ENCODE data around the gene MOGAT3. TPM values are rescaled to one million over a fixed set of nuclear protein-coding genes. Genes with fewer than 3 reads are reported as not detected.
A peak's percentile ranks its signal among the peaks of the same experiment; 100 is the strongest.

MOGAT3 gene
- total RNA-seq, 2 donors from 2014 or later, result 1.3 TPM; not detected in 1

GRCh38 chr7:101165958-101166647 lies 34.7 kb downstream of the MOGAT3 start:
- H3K27me3 ChIP-seq (ENCODE audit: control insufficient read depth, insufficient read depth, low read length, poor library complexity, severe bottlenecking), result peaks cover 94% of the 10 kb centered on the region
- H3K4me1 Mint-ChIP-seq, result peaks cover 20% of the 10 kb centered on the region

GRCh38 chr7:101165075-101165957 lies 35.5 kb downstream of the MOGAT3 start, which contains the start of gene VGF:
TSS of gene VGF (minus strand) at chr7:101165569. CDS start at chr7:101164843, 726 bp downstream.
- Histone ChIP-seq H3K4me1 (ENCODE audit: control insufficient read depth, insufficient read depth, low read length) (peaks cover 5% of the 10 kb centered on the region), H3K9ac (ENCODE audit: extremely low read depth, low read length, poor library complexity, severe bottlenecking) (no peak within 1 kb of the TSS), H3K27me3 (ENCODE audit: control insufficient read depth, insufficient read depth, low read length, poor library complexity, severe bottlenecking) (peaks cover 87% of the 10 kb centered on the region), H3K27ac (ENCODE audit: low read depth, low read length) (no peak within 1 kb of the TSS), H3K36me3 (ENCODE audit: control insufficient read depth, insufficient read depth, low read length) (no peaks in the 10 kb centered on the region), H3K9me3 (ENCODE audit: control insufficient read depth, low read length) (no peaks in the 10 kb centered on the region), H3K4me3 (ENCODE audit: low read length) (peak within 1 kb of the TSS; percentile 71)
- Mint-ChIP-seq H3K36me3 (ENCODE audit: low read depth) (peaks cover under 1% of the 10 kb centered on the region), H3K9me3 (no peaks in the 10 kb centered on the region), H3K27ac (peak within 1 kb of the TSS; percentile 33), H3K27me3 (ENCODE audit: insufficient read depth) (peaks cover 90% of the 10 kb centered on the region), H3K4me1 (peaks cover 20% of the 10 kb centered on the region), H3K4me3 (peak within 1 kb of the TSS; percentile 53)
- TF ChIP-seq CTCF (conservative IDR thresholded peaks at IDR 0.05), result no peak
- WGBS, 2 experiments (ENCODE audit: insufficient coverage in 1 of 2, insufficient read length in 1 of 2), result 1% methylated on average over 43 to 74 of the region's 74 CpGs
- peak; percentile 98 for DNase-seq

More at GRCh38 chr7:101165958-101166647, 34.7 kb downstream of the MOGAT3 start:
- no peaks in the 10 kb centered on the region for H3K9me3 ChIP-seq (ENCODE audit: control insufficient read depth, low read length)
- peak overlapping the region; percentile 71 for H3K4me3 ChIP-seq (ENCODE audit: low read length)
- peaks cover 96% of the 10 kb centered on the region for H3K27me3 Mint-ChIP-seq (ENCODE audit: insufficient read depth)
- H3K27ac Mint-ChIP-seq, result peak overlapping the region; percentile 33
- H3K4me1 ChIP-seq (ENCODE audit: control insufficient read depth, insufficient read depth, low read length), result peaks cover 5% of the 10 kb centered on the region
- no peak for TF ChIP-seq CTCF (conservative IDR thresholded peaks at IDR 0.05)
- WGBS, 2 experiments (ENCODE audit: insufficient coverage in 1 of 2, insufficient read length in 1 of 2), result 0% methylated on average over 19 to 35 of the region's 38 CpGs
- no peaks in the 10 kb centered on the region for H3K36me3 ChIP-seq (ENCODE audit: control insufficient read depth, insufficient read depth, low read length)
- H3K36me3 Mint-ChIP-seq (ENCODE audit: low read depth), result no peaks in the 10 kb centered on the region
- no peak overlapping the region for H3K9ac ChIP-seq (ENCODE audit: extremely low read depth, low read length, poor library complexity, severe bottlenecking)
- no peak overlapping the region for H3K27ac ChIP-seq (ENCODE audit: low read depth, low read length)
- H3K9me3 Mint-ChIP-seq, result no peaks in the 10 kb centered on the region
- DNase-seq, result peak; percentile 75
- peak overlapping the region; percentile 53 for H3K4me3 Mint-ChIP-seq

GRCh38 chr7:101164071-101164840 lies 36.6 kb downstream of the MOGAT3 start:
- 1% methylated on average over 43 to 75 of the region's 75 CpGs for WGBS, 2 experiments (ENCODE audit: insufficient coverage in 1 of 2, insufficient read length in 1 of 2)
- H3K9ac ChIP-seq (ENCODE audit: extremely low read depth, low read length, poor library complexity, severe bottlenecking), result no peak overlapping the region
- peaks cover 16% of the 10 kb centered on the region for H3K4me1 Mint-ChIP-seq
- H3K27ac Mint-ChIP-seq, result no peak overlapping the region
- H3K27me3 Mint-ChIP-seq (ENCODE audit: insufficient read depth), result peaks cover 80% of the 10 kb centered on the region
- no peak overlapping the region for H3K27ac ChIP-seq (ENCODE audit: low read depth, low read length)
- peaks cover 76% of the 10 kb centered on the region for H3K27me3 ChIP-seq (ENCODE audit: control insufficient read depth, insufficient read depth, low read length, poor library complexity, severe bottlenecking)
- peaks cover 6% of the 10 kb centered on the region for H3K36me3 Mint-ChIP-seq (ENCODE audit: low read depth)
- no peaks in the 10 kb centered on the region for H3K9me3 Mint-ChIP-seq
- peaks cover under 1% of the 10 kb centered on the region for H3K36me3 ChIP-seq (ENCODE audit: control insufficient read depth, insufficient read depth, low read length)
- H3K4me3 Mint-ChIP-seq, result peak overlapping the region; percentile 53
- peak; percentile 93 for DNase-seq
- TF ChIP-seq CTCF (conservative IDR thresholded peaks at IDR 0.05), result no peak
- peak overlapping the region; percentile 62 for H3K4me3 ChIP-seq (ENCODE audit: low read length)
- no peaks in the 10 kb centered on the region for H3K9me3 ChIP-seq (ENCODE audit: control insufficient read depth, low read length)
- H3K4me1 ChIP-seq (ENCODE audit: control insufficient read depth, insufficient read depth, low read length), result peaks cover 2% of the 10 kb centered on the region
